Right lobe of liver (tissue), 4 donors: ENCODE results near the gene NOTUM.

ENCODE experiments used
- CTCF ChIP-seq, 4 donors: fragments of 200-600 bp in 3 of 4; fragments of 450-650 bp in 1 of 4; IDR thresholded peaks; one replicate each; pipeline versions ENCODE4 v1.5.1 to v1.8.0; 2016 to 2022; ENCODE audit warnings: antibody characterized with exemption in 4 of 4, mild to moderate bottlenecking in 2 of 4
- POLR2A ChIP-seq: fragments of 450-650 bp; IDR thresholded peaks from one replicate; pipeline ENCODE4 v1.6.1; 2017; ENCODE audit warnings: antibody characterized with exemption, mild to moderate bottlenecking
- donor health status: DM: no; HTN: no; CAD: no.
- donor health status: DM: no; HTN: no; CAD: no.
- donor health status: DM: no; HTN: yes; CAD: no.

GRCh38 chr17:82006468-82007227, 45.7 kb upstream of the NOTUM start:
- TF ChIP-seq CTCF (IDR thresholded peaks at IDR 0.05) (no peak), POLR2A (no peak)
